Measurements from ENCODE around the gene SNRK.

GRCh38 chr3:43286841-43287499, 630 bp downstream of the SNRK start:
- TF ChIP-seq POLR2A (IDR thresholded peaks at IDR 0.05) (no peak), CTCF (IDR thresholded peaks at IDR 0.05) (no peak)

Data from heart left ventricle (tissue), 13 donors.